Activated CD4-positive, alpha-beta T cell treated with anti-CD3 and anti-CD28 coated beads for 24 hours (primary cell): ENCODE measurements around the gene PDE2A.

Experiments used
- DNase-seq, 2 donors: peaks; one replicate each; pipeline ENCODE4 v3.0.0-alpha.2; 2020; ENCODE audit warnings: low read depth in 2 of 2

Gene PDE2A

DNA sequence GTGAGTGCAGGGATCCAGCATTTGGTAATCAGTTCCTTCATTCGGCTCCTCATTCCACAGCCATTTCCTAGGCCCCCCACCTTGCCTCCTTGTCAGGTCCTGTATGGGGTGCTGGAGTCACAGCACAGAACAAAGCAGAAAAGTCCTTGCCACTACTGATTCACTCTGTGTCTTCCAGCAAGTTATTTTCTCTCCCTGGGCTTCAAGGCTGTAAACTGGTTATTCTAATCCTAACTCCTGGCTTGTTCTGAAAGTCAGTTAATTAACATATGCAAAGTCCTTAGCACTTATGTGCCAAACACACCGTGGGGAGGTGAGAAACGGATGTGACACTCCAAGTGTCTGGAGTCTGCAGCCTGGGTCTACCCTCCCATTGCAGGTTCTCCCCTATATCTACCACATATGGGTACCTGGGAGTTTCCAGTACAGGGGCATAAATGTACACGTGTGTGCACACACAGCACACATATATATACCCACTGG, 30.6 kb upstream of the PDE2A start:
- DNase-seq, result no peak

DNA sequence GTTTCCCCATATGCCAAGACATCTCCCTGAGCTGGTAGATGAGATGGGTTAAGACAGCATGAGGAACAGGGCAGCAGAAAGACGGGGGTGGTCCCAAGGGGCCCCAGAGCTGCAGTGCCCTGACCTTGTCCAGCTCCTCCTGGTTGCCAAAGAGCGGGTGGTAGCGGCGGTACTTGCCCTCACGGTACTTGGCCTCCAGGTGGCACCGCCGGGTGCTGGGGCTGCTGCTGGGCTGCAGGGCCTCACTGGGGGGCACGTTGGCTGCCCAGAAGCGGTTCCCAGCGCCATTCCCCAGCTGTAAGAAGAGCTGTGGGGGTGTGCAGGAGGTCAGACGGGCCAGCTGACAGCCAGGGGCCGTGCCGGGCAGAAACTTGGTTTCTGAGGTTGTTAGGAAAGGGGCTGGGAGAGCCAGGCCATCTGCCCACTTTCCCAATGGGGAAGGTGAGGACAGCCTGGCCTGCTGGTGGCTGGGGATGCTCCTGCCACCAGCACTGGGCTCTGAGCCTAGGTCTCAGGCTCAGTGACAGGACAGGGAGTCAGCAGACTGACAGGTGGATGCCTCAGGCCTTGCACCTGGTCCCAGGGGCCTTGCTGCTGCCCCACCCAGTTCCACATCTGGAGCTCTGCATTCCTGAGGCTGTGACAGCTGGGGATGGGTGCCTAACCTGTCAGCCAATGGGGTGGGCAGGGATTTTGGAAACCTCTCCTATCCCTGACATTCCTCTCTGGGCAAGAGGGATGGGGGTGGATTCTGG, 30.0 kb upstream of the PDE2A start:
- no peak for DNase-seq

DNA sequence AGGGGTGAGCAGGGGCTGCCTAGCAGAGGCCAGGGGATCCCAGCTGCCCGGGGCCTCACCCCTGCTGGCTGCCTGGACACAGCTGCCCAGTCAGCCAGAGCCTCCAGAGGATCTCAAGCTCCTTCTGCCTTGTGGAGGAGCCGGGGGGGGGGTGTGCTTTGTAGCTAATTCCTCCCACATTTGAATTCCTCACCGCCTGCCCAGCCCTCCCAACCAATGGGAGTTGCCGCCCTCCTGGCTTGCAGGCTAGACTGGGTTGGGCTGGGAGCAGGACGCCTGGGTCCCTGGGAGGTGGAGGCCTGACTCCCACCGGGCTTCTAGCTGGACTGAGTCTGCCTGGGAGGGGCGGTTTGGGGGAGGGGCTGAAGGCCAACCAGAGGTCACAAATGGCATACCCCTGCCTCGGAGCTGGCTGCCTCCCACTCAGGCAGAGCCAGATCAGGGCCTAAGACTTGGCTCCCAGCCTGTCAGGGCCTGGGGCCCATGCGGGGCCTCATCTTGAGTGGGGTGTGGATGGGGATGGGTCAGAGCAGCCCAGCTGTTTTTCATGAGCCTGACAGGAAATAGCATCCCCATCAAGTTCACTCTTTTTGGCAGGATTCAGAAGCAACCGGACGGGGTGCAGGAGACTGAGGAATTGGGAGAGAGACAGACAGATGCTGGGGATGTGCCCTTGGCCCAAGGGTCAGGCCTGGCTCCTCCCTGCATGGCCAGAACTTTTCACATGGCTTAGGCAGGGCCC, 29.2 kb upstream of the PDE2A start:
- no peak for DNase-seq

- no peak for DNase-seq
Measured at GRCh38 chr11:72702577-72703241, 28.5 kb upstream of the PDE2A start.

GRCh38 chr11:72702096-72702495, 27.9 kb upstream of the PDE2A start:
- DNase-seq, result no peak

- no peak for DNase-seq
Measured at GRCh38 chr11:72701466-72701865, 27.2 kb upstream of the PDE2A start.

GRCh38 chr11:72700146-72700545, 25.9 kb upstream of the PDE2A start:
- DNase-seq, result no peak

DNA sequence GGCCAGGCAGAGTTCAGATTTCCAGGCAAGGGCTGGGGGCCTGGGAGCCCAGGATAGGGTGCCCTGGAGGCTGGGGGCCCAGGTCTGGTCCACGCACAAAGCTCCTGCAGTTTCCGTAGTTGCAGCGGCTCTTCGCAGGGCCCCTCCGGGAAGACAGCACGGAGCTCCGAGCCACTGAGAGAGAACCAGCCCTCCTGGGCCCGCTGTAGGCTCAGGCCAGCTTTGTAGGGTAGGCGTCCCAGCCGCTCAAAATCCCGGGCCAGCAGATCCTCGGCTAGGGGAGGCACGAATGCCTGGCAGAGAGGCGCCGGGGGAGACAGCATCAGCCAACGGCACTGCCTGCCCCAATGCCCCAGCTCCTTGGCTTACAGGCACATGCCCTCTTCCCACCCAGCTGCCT, 23.6 kb upstream of the PDE2A start:
- DNase-seq, result no peak

DNA sequence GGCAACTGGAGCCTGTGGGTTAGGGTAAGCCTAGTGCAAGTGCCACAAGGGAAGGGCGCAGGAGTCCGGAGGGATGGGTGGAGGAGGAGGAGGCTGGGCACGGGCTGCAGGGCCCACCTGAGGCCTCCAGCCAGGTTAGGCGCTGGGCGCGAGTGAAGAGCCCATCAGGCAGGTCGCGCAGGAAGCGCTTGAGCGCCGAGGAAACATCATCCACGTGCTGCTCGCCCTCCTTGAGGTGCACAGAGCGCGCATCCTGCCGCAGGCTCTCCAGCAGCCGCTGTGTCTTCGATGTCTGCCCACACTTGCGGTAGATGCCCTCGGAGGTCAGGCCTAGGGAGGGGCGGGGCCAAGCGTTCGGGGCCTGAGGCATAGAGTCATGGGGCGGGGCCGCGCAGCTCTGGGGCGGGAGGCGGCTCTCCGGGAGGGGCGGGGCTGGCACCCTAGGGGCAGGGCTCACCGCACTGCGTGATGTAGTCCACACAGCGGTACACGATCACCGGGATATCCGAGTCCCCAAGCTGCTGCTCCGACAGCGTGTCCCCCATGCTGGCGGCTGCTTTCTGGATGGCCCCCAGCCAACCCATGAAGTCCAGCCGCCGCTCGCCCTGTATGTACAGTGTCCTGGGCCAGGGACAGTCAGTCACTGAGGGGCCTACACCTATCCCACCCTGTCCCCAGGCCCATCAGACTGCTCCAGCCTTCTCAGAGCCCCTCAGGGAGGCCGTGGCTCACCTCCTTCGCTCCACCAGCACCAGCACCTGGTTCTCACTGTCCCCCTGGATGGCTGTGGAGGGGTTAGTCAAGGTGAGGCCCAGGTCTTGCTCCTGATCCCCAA, 22.9 kb upstream of the PDE2A start:
- no peak for DNase-seq

DNA sequence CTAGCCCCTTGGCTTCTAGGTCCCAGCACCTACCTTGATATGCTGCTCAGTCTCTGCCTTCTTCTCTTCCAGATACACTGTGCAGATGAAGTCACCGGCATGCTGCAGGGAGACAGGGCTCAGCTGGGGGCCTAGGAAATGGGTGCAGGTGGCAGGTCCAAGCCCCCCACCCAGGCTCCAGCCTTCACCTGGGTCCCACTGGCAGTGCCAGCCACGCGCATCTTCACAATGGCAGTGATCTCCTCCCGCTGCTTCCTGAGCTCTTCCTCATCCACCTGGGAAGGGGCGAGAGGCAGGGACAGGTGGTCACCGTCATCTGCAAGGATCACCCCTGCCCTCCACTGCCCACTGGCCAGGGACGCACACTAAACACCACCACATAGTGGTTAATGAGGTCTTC, 21.1 kb upstream of the PDE2A start:
- no peak for DNase-seq

- DNase-seq, result no peak
Measured at GRCh38 chr11:72693271-72693968, 19.2 kb upstream of the PDE2A start.

DNA sequence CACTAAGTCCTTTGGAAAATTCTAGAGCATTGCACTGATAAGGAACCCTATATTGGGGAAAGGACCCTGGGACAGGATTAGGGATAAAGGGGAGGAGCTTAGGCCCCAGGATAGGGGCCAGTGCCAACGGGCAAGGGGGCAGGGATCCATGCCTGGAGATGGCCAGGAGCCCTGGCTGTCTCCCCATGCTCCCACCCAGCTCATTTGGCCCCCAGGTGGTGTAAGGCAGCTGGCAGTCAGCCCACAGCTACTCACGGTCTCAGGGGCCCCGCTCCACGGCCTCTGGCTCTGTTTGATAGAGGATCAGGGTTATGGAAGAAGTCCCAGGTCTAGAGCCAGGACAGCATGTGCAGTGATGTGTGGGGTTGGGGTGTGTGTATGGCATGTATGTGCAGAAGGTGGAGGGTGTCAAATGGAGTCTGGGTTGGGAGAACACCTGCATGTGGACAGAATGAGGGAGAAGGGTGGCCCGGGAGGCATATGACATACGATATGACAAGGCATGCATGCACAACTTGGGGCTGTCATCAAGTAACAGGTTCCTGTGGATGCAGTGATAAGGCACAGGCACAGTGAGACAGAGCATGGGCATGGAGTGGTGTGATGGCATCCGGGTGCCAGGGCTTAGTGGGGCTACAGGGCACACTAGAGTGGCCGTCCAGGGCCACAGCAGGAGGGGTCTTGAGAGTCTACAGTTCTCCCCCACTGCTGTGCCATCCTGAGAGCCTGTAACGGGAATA, 18.4 kb upstream of the PDE2A start:
- no peak for DNase-seq

- no peak for DNase-seq
Measured at GRCh38 chr11:72690166-72690565, 15.9 kb upstream of the PDE2A start.

GRCh38 chr11:72688929-72689328, 14.7 kb upstream of the PDE2A start:
- DNase-seq, result no peak

- DNase-seq, result no peak
Measured at GRCh38 chr11:72688486-72688885, 14.3 kb upstream of the PDE2A start.

DNA sequence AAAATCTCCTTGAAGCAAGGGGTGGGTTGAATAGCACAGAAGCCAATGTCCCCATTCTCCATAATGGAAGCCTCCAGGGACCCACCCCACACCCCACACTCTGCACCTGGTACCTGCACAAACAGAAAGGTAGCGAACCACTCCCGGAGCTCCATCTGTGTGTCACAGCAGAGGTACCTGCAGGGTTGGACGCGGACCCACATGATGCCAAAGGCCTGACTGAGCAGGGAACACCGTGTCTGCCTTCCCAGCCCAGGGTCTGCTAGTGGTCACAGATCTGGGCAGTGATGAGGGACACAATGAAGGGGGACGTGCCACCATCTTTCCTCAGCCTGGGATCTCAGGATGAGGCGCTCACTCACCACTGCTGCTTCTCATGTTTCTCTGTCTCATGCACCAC, 13.1 kb upstream of the PDE2A start:
- no peak for DNase-seq

DNA sequence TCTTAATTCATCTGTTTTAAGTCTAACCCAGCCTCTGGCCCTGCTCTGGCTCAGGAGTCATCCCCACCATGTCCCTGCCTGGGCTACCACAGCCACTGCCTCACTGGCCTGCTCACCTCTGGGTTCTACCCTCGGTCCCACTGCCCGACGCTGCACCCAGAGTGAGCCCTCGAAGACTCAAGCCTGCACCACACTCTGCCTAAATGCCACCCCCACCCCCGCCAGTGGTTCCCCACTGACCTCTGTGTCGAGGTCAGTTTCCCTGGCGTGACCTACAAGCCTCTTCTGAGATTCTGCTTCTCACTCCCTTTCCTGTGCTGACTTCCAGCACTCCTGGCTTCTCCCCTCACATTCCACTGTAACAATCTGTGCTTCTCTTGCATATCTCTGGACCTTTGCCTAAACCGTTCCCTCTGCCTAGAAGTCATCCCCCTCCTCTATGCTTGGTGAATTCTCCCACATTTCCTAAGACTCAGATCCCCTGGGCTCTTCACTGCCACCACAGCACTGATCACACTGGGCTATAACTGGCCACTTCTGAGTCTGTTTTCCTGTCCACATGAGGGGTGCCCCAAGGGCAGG, 12.5 kb upstream of the PDE2A start:
- no peak for DNase-seq

GRCh38 chr11:72685560-72686480, 11.6 kb upstream of the PDE2A start:
- DNase-seq, result peak; percentile 14 to 32
